DLD1 (cell line): Measurements from ENCODE around the gene NDUFAF3.
"Not testable (repeated sequence)": the region's sequence is repeated elsewhere in the genome, so short reads cannot be mapped to it uniquely, and the experiment has no call there.

Experiments
- in situ Hi-C: cut with HindIII; loops from 2 replicates; pipeline ENCODE4 v1.10.0; 2017; ENCODE audit warnings: low sequenced_read_pairs

NDUFAF3 gene

GRCh38 chr3:48999085-48999858 is 22.6 kb upstream of the NDUFAF3 start:
- in situ Hi-C loops, result no loop called here

- in situ Hi-C loops, result no loop called here
Observed at GRCh38 chr3:49001155-49001554, 20.8 kb upstream of the NDUFAF3 start.

- in situ Hi-C loops, result no loop called here
Observed at GRCh38 chr3:49004352-49005302, 17.3 kb upstream of the NDUFAF3 start.

- in situ Hi-C loops, result no loop called here
Observed at GRCh38 chr3:49005303-49005680, 16.6 kb upstream of the NDUFAF3 start.

GRCh38 chr3:49005998-49006397 is 15.9 kb upstream of the NDUFAF3 start:
- in situ Hi-C loops, result no loop called here

GRCh38 chr3:49006408-49007067 is 15.4 kb upstream of the NDUFAF3 start:
- in situ Hi-C loops, result no loop called here

- in situ Hi-C loops, result no loop called here
Observed at GRCh38 chr3:49007068-49007770, 14.7 kb upstream of the NDUFAF3 start, which contains the start of gene WDR6. Gene WDR6 (plus strand): TSS chr3:49007391. CDS start chr3:49007432, 41 bp downstream.

GRCh38 chr3:49007771-49008528 is 14.0 kb upstream of the NDUFAF3 start:
- in situ Hi-C loops, result no loop called here

- in situ Hi-C loops, result not testable (repeated sequence)
Observed at GRCh38 chr3:49008627-49009026, 13.3 kb upstream of the NDUFAF3 start.

GRCh38 chr3:49009396-49009795 is 12.5 kb upstream of the NDUFAF3 start:
- in situ Hi-C loops, result no loop called here

GRCh38 chr3:49012441-49013017 is 9.4 kb upstream of the NDUFAF3 start:
- in situ Hi-C loops, result no loop called here

GRCh38 chr3:49013113-49013737 is 8.7 kb upstream of the NDUFAF3 start:
- in situ Hi-C loops, result no loop called here

- in situ Hi-C loops, result no loop called here
Observed at GRCh38 chr3:49013738-49014660, 7.9 kb upstream of the NDUFAF3 start.

- in situ Hi-C loops, result no loop called here
Observed at GRCh38 chr3:49015072-49015471, 6.8 kb upstream of the NDUFAF3 start.

- in situ Hi-C loops, result no loop called here
Observed at GRCh38 chr3:49015765-49016164, 6.2 kb upstream of the NDUFAF3 start.

GRCh38 chr3:49016414-49017228 is 5.3 kb upstream of the NDUFAF3 start:
- in situ Hi-C loops, result no loop called here
